Stimulated activated CD8-positive, alpha-beta memory T cell treated with anti-CD3 and anti-CD28 coated beads, Interleukin-15, amount 100 ng/mL, for 4 hours (primary cell): ENCODE measurements around the gene TGDS.
"Not testable (repeated sequence)": the region's sequence is repeated elsewhere in the genome, so short reads cannot be mapped to it uniquely, and the experiment has no call there.

Experiments used
- DNase-seq, 2 donors: peaks; one replicate each; pipeline ENCODE4 v3.0.0-alpha.2; 2020; ENCODE audit warnings: low read depth in 2 of 2

TGDS gene

GRCh38 chr13:94595950-94596574, at the start of gene TGDS:
TGDS (minus strand) TSS chr13:94596152; CDS start chr13:94596136, 16 bp downstream.
- peak; percentile 75 for DNase-seq

- no peak for DNase-seq
Observed at GRCh38 chr13:94641409-94641941, 45.5 kb upstream of the TGDS start.

- DNase-seq: no peak
Observed at GRCh38 chr13:94640721-94641120, 44.8 kb upstream of the TGDS start.

- not testable (repeated sequence) for DNase-seq
Observed at GRCh38 chr13:94637677-94638076, 41.7 kb upstream of the TGDS start.

GRCh38 chr13:94636942-94637578, 41.1 kb upstream of the TGDS start:
- DNase-seq: no peak

GRCh38 chr13:94636096-94636495, 40.1 kb upstream of the TGDS start:
- DNase-seq: not testable (repeated sequence)

- DNase-seq: no peak
Observed at GRCh38 chr13:94632226-94632980, 36.5 kb upstream of the TGDS start.

- DNase-seq: no peak
Observed at GRCh38 chr13:94630858-94631257, 34.9 kb upstream of the TGDS start.

- no peak for DNase-seq
Observed at GRCh38 chr13:94623316-94623715, 27.4 kb upstream of the TGDS start.

GRCh38 chr13:94622344-94622743, 26.4 kb upstream of the TGDS start:
- DNase-seq: no peak

- no peak for DNase-seq
Observed at GRCh38 chr13:94620286-94620896, 24.4 kb upstream of the TGDS start.

GRCh38 chr13:94617389-94618000, 21.5 kb upstream of the TGDS start:
- no peak for DNase-seq

GRCh38 chr13:94613051-94613450, 17.1 kb upstream of the TGDS start:
- DNase-seq: no peak

GRCh38 chr13:94612050-94612449, 16.1 kb upstream of the TGDS start:
- DNase-seq: no peak

GRCh38 chr13:94610475-94610874, 14.5 kb upstream of the TGDS start:
- no peak for DNase-seq

GRCh38 chr13:94609196-94609595, 13.2 kb upstream of the TGDS start:
- DNase-seq: no peak

GRCh38 chr13:94608586-94608985, 12.6 kb upstream of the TGDS start:
- DNase-seq: no peak

- no peak for DNase-seq
Observed at GRCh38 chr13:94607939-94608338, 12.0 kb upstream of the TGDS start.

- no peak for DNase-seq
Observed at GRCh38 chr13:94607056-94607455, 11.1 kb upstream of the TGDS start.

GRCh38 chr13:94602467-94602866, 6.5 kb upstream of the TGDS start:
- DNase-seq: no peak
